ENCODE measurements around the gene TERB1.

DNA sequence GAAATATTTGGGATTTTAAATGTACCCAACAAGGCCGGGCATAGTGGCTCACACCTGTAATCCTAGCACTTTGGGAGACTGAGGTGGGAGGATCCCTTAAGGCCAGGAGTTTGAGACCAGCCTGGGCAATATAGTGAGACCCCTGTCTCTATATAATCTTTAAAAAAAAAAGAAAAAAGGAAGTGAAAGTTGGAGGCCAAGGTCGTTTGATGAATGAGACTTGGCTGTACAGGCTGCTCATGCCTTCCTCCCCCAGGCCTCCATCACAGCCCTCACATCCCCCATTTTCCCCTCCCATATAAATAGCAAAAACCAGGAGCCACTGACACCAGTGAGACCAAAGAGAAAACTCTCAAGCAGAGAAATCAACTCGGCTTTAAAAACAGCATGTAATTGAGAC lies 39.5 kb upstream of the TERB1 start:
- TF ChIP-seq, protein P1, sequence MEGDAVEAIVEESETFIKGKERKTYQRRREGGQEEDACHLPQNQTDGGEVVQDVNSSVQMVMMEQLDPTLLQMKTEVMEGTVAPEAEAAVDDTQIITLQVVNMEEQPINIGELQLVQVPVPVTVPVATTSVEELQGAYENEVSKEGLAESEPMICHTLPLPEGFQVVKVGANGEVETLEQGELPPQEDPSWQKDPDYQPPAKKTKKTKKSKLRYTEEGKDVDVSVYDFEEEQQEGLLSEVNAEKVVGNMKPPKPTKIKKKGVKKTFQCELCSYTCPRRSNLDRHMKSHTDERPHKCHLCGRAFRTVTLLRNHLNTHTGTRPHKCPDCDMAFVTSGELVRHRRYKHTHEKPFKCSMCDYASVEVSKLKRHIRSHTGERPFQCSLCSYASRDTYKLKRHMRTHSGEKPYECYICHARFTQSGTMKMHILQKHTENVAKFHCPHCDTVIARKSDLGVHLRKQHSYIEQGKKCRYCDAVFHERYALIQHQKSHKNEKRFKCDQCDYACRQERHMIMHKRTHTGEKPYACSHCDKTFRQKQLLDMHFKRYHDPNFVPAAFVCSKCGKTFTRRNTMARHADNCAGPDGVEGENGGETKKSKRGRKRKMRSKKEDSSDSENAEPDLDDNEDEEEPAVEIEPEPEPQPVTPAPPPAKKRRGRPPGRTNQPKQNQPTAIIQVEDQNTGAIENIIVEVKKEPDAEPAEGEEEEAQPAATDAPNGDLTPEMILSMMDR (IDR thresholded peaks at IDR 0.05), result no peak
- TF ChIP-seq POLR2A (IDR thresholded peaks at IDR 0.05), result no peak
